HG02610 (cell line): ENCODE results near the gene CDKL1.
"Not testable (repeated sequence)": the region's sequence is repeated elsewhere in the genome, so short reads cannot be mapped to it uniquely, and the experiment has no call there.

Experiments
- ATAC-seq: cut with Tn5 transposase; IDR thresholded peaks from one replicate; pipeline ENCODE4 v1.9.1; 2021; ENCODE audit warnings: mild to moderate bottlenecking, moderate library complexity; ENCODE audit not compliant: unreplicated experiment

CDKL1 gene

GRCh38 chr14:50388256-50388931 lies 8.3 kb downstream of the CDKL1 start:
- ATAC-seq = no peak

GRCh38 chr14:50387548-50387947 lies 9.1 kb downstream of the CDKL1 start:
- ATAC-seq = no peak

GRCh38 chr14:50383618-50384225 lies 13.0 kb downstream of the CDKL1 start:
- ATAC-seq = no peak

- no peak for ATAC-seq
Measured at GRCh38 chr14:50381823-50382287, 14.8 kb downstream of the CDKL1 start.

GRCh38 chr14:50381008-50381407 lies 15.7 kb downstream of the CDKL1 start:
- ATAC-seq = no peak

- ATAC-seq = no peak
Measured at GRCh38 chr14:50380455-50380854, 16.2 kb downstream of the CDKL1 start.

GRCh38 chr14:50379563-50379962 lies 17.1 kb downstream of the CDKL1 start:
- ATAC-seq = no peak

GRCh38 chr14:50377550-50378085 lies 19.1 kb downstream of the CDKL1 start:
- ATAC-seq = no peak

GRCh38 chr14:50375760-50376159 lies 20.9 kb downstream of the CDKL1 start:
- ATAC-seq = no peak

- no peak for ATAC-seq
Measured at GRCh38 chr14:50373959-50374358, 22.7 kb downstream of the CDKL1 start.

GRCh38 chr14:50371546-50371945 lies 25.1 kb downstream of the CDKL1 start:
- ATAC-seq = no peak

- ATAC-seq = no peak
Measured at GRCh38 chr14:50366589-50366988, 30.1 kb downstream of the CDKL1 start.

GRCh38 chr14:50366115-50366514 lies 30.6 kb downstream of the CDKL1 start:
- ATAC-seq = no peak

GRCh38 chr14:50365572-50365971 lies 31.1 kb downstream of the CDKL1 start:
- ATAC-seq = not testable (repeated sequence)

GRCh38 chr14:50364792-50365191 lies 31.9 kb downstream of the CDKL1 start:
- ATAC-seq = no peak

GRCh38 chr14:50363714-50364111 lies 33.0 kb downstream of the CDKL1 start:
- ATAC-seq = peak; percentile 98

GRCh38 chr14:50362764-50363713 lies 33.6 kb downstream of the CDKL1 start:
- ATAC-seq = peak; percentile 28

GRCh38 chr14:50361473-50362403 lies 34.9 kb downstream of the CDKL1 start:
- ATAC-seq = not testable (repeated sequence)

GRCh38 chr14:50360851-50361250 lies 35.8 kb downstream of the CDKL1 start:
- ATAC-seq = no peak

GRCh38 chr14:50360093-50360492 lies 36.6 kb downstream of the CDKL1 start:
- no peak for ATAC-seq
